Ecto neural progenitor cell (in vitro differentiated cells): ENCODE measurements around the gene TXK.
"Not testable (repeated sequence)": the region's sequence is repeated elsewhere in the genome, so short reads cannot be mapped to it uniquely, and the experiment has no call there.

Experiments used
- DNase-seq: peaks from one replicate; pipeline ENCODE4 v3.0.0-alpha.2; 2018; ENCODE audit warnings: low spot score

Gene TXK

DNA sequence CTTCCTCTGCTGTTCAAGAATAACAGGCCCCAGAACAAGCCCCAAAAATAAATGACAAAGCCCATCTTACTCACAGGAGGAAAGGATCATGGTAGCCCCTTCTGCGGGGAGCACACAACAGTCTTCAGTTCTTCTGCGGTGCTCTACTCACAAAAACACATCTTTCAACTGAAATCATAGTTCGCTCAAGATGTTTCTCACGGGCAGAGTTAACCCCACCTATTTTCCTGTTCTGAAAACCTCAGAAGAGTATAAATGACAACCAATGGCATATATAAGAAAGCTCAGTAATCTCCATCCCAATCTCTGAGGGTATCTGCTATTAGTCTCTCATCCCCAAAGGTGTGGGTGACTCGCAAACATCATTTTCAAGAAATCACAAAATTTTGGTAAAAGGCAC is at the start of gene TXK:
Gene TXK (minus strand): TSS at position 170 of the 400 bp plus-strand sequence. CDS start 80 bp downstream, at position 90.
- no peak for DNase-seq

DNA sequence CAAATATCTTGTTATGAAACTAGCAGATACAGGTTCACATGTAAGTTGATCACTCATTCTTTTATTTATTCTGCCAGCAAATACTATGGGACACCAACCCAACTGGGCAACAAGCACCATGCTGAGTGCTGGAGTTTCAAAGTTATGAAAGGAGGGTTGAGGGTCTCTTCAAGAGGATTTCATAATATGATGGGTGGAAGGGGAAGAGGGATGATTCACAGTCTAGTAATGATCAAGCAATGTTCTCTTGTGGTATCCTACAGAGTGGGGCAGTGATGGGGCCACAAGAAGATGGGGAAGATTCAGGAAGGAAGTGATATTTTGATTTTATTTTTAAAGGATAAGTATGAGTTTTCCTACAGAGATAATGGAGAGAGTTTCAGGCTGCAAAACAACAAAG is 46.2 kb upstream of the TXK start:
- DNase-seq = no peak

DNA sequence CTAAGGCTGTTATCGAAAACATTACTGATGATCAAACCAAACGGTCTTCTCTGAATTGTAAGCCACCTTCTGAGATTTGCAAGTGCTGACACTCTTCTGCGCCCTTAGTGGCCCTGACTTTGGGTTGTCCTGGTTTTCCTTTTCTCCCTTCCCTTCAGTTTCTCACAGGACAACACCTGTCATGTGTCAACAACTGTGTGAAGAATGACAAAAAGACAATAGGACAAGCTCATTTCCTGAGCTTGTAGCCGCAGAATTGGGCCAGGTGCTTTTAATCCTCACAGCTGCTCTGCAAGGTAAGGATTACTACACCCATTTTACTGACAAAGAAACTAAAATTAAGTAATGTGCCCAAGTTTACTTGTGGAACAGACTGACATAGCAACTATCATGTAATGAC is 44.9 kb upstream of the TXK start:
- no peak for DNase-seq

DNA sequence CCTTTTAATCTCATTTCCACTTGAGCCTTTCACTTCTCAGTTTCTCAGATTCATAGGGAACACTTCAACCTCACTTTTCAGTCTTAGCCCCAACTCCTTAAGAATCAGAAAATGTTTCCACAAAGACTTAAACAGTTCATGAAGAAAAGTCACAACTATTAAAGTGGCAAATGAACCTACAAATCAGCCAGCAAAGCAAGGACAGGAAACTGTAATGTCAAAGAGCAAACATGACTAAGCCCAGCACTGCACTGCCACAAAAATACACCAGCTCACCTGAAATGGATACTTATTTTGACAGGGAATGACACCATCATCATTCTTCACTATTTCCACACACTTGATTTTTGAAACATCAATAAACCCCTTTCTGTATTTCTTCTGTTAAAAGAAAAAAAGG is 41.8 kb upstream of the TXK start:
- no peak for DNase-seq

DNA sequence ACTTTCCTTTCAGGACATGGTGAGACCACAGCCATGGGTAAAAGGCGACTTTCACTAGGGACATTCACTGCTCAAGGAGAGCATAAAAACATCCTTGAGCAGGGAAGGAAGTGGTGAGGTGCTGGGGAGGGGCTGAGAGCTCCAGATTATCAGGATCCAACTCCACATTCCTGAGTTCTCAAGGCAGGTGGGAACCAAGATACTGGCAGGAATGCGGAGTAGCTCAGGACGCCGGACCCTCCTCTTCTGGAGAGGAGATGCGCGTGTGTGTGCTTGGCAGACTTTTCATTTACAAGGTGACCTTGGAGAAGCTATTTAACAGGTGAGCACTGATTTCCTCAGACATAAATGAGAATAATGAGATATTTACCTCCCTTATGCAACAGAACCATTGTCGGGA is 41.3 kb upstream of the TXK start:
- no peak for DNase-seq

DNA sequence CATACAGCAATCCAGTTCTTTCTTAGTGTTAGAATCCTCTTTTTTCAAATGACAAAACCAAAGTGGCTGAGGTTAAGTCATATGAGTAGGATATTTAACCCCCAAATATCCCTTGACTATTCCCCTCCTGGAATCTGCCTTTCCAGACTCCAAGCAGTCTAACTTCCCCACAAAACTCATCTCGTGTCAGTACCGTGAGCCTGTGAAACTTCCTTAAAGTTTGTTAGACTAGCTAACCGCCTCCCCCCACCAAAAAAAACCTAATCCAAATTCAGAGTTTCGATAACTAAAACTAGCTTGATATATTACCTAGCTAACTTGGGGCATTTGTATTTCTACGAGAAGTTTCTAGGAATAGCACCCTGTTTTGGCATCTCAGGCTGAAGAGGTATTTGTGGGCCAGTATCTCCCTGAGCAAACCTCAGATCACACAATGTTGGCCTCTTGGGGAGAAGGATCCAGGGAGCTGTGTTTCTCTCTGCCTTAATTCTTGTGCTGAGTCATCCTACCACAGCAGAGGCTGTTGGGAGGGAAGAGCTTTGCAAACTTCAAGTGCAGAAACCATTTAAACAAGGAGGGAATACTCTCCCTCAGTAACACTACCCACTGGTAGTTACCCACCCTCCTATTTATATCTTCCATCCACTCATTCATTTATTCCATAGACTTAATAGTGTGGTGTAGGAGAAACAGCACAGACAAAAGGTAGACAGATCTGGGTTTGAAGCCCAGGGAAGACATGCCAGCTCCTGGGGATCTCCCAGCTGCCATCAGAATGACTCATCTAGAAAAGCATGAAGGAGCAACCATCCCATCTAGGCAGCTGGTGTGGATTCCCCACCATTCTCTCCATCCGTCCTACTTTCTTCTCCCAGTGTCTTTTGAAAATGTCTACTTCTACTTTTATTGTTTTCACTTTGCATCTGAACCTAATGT is 39.3 kb upstream of the TXK start:
- DNase-seq = no peak

DNA sequence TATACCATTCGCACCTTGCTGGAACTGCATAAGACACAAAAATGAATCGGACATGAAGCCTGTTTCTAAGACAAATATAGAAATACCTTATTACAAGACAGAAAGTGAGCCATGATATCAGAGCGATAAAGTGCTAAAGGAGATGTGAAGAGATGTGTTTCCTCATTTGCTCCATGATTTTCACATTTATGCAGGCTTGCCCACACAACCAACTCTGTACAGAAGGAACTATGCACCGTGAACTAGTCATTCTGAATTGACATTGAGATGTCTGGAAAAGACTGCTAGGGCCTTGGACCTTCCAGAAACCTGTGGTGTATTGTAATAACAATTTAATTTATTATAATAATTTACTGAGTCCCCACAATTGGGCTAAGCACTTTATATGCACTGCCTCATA is 38.6 kb upstream of the TXK start:
- DNase-seq = no peak

DNA sequence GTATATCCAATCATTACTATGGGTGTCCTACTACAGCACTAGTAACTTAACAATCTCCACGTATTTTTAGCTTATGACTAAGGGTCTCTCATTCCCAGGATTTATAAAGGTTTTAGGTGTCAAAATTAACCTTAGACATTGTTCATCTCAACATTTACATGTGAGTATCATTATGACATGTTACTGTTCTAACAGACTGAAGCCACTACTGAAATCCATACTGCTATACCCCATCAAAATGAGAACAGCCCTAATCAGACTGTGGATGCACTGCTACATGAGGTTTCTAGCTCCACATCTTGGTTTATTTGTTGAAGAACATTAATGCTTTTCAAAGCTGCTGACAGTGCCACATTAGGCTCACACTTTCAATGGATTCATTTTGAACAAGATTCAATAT is 35.6 kb upstream of the TXK start:
- no peak for DNase-seq

DNA sequence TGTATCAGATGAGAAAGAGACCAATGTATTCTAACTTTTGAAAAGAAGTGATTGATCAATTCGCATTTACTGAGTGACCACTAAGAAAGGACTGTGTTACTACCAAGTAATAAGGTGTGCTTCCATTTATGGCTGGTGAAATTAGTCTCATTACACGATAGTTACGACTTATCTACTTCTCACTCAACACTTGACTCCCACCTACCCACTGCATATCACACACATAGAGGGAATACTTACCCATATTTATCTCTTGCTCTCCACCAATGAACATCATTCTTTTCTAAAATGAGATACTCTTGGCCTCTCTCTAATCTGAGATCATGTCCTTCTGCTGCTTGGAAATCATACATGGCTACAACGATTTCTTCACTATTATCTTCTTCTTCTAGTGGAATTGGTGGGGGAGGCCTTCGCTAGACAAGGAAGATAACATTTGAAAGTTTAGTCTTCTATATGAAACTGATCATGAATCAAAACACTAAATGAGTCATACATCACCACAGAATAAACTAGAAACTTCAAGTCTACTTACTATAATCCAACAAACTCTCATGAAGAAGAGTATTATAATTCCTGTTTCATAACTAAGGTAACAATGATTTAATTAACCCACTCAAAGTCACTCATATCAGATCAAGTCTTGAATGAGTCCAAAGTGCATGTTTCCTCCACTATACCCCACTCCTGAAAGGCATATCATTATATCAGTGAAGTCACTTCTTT is 33.7 kb upstream of the TXK start:
- DNase-seq = no peak

DNA sequence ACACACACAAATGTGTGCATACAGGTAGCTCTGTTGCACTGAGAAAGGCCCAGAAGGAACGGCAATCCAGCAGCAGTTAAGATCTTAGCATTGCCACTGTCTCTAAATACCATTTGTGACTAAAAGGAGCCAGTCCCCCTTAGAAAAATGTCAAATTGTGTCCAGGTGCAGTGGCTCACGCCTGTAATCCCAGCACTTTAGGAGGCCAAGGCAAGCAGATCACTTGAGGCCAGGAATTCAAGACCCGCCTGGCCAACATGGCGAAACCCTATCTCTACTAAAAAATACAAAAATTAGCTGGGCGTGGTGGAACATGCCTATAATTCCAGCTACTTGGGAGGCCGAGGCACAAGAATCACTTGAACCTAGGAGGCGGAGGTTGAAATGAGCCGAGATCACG is 30.5 kb upstream of the TXK start:
- DNase-seq = not testable (repeated sequence)

DNA sequence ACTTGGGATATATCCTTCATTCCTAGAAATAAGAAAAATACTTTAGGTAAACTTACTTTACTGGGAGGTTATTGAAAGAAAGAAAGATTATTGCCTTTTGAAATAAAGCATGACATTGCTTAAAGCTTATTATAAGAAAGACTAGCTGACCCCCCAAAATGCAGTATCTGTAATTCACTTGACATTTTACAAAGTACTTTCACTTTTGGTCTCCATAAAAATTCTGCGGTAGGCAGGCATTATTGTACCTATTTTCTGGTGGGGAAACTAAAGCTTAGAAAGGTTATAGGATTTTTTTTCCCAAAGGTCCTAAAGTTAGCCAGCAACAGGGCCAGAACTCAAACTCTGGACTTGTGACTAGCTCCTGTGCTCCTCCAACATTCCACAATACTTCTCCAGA is 29.7 kb upstream of the TXK start:
- no peak for DNase-seq

DNA sequence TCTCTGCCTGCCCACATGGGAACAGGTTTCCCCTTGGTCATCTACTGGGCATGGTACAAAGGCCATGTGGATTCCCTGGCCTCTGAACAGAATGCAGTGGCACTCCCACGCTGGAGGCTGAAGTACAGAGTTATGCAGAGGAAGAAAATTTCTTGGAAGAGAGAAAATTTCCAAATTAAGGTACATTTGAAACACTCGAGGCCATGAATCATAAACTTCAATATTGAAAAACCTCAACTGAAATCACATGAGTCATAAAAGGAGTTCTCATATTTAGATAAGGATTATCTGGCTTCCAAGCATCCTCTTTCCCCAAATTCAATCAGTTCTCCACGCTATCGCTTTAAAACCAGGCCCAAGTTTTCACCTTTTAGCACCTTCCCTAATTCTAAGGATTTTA is 28.1 kb upstream of the TXK start:
- no peak for DNase-seq

DNA sequence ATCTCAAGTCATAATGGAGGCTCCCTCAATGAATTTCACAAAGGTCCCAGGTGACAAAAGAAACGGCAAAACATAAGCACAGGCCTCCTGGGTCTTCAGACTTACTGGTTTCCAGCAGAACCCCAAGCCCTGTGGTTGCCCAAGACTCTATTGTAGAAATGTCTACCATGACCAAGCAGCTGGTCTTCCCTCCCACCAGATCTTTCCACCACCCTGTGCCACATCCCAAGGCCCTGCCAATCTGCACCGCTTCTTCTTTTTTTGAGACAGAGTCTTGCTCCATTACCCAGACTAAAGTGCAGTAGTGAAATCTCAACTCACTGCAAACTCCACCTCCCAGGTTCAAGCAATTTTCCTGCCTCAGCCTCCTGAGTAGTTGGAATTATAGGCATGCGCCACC is 23.2 kb upstream of the TXK start:
- DNase-seq = no peak

DNA sequence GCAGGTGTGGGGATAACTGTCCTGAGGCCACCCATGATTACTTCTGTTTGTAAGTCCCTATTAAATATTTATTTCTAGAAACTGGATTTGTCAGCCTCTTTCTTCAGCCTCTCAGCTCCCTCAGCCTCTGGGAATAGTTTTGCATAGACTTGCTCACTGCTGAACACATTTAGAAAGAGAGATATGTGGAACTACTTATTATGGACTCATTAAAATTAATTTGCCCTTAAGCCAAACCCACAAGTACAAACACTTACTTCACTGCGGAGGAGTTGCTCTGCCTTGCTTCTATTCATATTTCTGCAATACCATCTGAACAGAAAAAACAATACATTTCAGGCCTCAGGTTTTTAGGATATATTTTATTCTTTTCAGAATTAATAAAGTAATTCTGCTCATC is 22.4 kb upstream of the TXK start:
- DNase-seq = no peak

DNA sequence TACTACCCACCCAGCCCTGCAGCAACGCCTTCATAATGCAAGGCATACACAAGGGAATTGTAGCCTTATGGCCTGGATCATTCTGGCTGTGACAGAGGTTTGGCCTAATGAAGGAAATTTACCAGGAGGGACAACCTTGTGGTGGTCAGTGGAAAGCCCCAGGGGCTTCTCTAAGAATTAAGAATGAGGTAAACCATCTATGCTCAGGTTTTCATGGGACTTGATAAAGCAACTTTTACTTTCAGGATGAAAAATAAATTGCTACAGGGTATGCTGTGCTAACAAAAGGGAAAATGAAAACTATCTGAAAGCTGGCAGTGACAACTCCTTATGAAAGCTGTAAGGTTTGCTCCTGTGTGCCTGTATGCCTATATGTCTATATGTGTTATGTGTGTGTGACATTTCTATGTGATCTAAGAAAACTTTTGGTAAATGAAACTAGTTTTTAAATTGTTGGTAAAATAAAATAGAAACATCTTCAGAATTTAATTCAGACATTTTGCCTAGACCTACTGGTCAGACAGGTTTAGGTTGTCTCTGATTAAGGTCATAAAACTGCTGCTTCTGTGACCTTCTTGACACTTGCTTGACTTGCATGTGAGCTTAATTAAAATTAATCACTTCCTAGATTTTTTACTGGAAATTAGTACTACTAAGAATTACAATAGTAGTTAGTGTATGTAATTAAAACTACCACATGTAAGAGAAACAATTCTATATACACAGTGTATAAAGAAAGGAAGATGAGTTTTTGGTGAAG is 19.9 kb upstream of the TXK start:
- no peak for DNase-seq

DNA sequence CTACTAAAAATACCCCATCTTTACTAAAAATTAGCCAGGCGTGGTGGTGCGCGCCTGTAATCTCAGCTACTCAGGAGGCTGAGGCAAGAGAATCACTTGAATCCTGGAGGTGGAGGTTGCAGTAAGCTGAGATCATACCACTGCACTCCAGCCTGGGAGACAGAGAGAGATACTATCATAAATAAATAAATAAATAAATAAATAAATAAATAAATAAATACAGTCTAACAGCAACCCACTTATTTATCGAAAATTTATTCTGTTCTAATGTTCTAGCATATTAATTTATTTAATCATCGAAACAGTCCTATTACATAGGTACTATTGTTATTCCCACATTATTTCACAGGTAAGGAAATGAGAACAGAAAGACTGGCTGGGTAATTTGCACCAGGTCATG is 18.2 kb upstream of the TXK start:
- no peak for DNase-seq

DNA sequence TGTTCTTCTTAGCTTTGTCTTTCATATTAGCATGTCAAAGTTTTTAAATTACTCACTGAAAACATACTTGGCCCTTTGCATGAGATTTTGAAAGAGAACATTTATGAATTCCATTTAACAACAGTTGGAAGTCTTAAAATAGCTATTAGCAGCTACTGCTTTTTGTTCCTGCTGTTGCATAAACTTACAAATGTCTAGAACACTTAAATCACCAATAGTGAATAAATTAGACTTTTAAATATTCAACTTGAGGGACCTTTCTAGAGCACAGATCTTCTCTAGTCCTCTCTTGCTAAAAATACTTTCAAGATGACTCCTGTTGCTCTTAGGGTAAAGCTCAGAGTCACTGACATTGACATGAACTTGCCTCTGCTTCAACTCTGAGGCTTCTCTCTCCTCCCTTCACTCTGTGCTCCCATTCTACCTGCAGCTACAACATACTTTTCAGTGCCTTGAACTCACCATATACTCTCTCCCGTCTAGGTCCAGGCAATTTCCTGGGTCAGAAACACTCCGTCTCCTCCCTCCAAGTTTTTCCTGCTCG is 15.8 kb upstream of the TXK start:
- no peak for DNase-seq

DNA sequence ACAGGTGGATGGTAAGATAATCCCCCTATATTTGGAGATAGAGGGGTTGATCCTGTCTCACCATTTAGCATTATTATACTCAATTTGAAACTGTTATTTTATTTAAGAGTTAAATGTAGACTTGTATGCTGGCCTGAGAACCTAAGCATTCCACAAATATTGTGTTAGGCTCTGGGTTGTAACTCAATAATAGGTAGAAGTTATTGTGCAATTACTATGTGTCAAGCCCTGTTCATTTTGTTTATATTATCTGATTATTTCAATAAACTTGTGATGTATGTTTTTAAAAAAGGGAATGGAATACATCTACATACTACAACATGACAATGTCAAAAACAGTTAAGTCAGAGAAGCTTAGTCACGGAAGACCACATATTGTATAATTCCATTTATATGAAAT is 13.6 kb upstream of the TXK start:
- DNase-seq = no peak

DNA sequence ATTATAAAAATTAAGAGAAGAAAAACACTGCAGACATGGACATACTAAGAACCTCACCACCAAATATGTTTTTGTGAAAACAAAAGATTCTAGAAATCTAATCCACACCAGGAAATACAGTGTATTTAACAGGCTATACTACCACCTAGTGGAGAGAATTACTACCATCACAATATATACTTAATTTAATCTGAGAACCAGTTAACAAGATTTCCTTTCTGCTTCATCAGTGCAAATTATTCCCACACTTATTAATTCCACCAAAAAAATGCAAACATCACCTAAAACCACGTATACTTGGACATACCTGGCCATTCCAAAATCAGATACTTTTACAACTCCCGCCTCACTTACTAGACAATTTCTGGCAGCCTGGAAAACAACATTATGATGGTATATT is 7.0 kb upstream of the TXK start:
- DNase-seq = no peak

DNA sequence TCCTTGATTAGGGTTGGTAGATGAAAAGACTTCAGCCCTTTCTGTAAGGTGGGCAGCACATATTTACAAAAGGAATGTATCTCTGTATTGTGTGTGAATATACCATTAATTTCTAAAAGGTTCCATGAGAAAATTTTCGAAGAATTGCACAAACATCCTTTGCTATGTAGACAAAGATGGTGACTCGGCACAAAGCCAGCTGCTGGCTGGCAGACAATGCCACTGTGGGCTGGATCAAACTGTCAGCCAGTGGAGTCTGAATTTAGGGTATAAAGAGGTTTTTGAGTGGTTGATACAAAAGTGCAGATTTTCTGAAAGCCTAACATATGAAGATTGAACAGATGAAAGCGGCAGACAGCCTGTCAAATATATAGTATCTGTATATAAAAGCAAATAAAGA is 5.6 kb upstream of the TXK start:
- DNase-seq = no peak

DNA sequence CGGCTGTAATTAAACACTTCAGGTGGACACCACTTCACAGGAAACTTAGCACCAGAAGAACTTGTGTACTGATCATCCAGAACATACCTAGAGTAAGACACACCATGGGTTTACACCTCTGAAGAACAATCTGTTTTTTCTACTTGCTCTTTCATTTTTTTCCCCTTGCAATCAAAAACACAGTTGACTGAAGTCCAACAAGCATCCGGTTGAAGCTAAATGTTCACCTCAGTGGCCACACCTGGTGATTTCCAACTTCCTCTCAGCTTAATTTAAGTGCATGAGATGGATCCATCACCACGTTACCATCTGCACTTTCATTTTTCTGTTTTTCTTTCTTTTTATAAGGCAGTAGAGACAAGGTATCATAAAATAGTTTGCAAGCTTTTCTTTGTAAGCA is 4.9 kb upstream of the TXK start:
- no peak for DNase-seq

DNA sequence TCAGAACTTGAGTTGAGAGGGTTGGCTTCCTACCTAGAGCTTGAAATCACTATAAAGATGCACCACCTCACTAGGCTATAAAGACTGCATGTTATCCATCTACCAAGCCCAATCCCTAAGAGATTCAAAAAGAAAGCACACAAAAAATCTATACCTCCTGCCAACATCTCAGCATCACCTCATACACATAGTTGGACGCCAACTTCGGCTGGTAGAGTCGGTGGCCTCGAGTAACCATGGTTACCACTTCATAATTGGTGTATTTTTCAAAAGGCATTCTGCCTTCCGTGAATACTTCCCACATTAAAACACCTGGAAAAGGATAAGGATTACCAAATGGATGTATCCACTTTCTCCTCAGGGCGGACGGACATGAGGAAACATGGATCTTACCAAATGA is 4.5 kb upstream of the TXK start:
- no peak for DNase-seq

DNA sequence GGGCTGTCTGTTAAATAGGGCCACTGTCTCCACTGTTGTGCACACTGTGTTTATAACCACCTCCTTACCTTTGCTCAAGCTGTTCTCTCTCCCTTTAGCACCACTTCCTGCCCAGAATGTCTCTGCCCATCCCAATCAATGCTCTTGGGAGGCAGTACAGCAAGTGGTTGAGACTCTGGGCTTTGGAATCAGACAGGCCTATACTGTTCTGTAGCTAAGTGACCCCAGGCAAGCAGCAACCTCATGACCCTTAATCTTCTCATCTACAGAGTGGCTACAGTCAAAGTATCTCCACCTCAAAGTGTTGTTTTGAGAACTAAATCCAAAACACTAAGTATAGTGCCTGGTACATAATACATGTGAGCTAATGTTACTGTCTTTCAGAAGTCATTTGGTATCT is 3.8 kb upstream of the TXK start:
- no peak for DNase-seq
